Hematopoietic multipotent progenitor cell treated with erythropoietin and hydrocortisone succinate and interleukin-3 and kit ligand, for 17 days (in vitro differentiated cells): Measurements from ENCODE around the gene FYN.
"Not testable (repeated sequence)": the region's sequence is repeated elsewhere in the genome, so short reads cannot be mapped to it uniquely, and the experiment has no call there.

Source experiments
- DNase-seq: peaks from one replicate; pipeline ENCODE4 v3.0.0-alpha.2; 2015; ENCODE audit warnings: low spot score

Gene FYN

GRCh38 chr6:111706841-111707391 lies 166.3 kb downstream of the FYN start:
- no peak for DNase-seq

GRCh38 chr6:111703723-111704122 lies 169.5 kb downstream of the FYN start:
- no peak for DNase-seq

- no peak for DNase-seq
Measured at GRCh38 chr6:111702268-111702667, 171.0 kb downstream of the FYN start.

GRCh38 chr6:111701146-111701545 lies 172.1 kb downstream of the FYN start:
- DNase-seq: no peak

- DNase-seq: no peak
Measured at GRCh38 chr6:111700135-111700690, 173.0 kb downstream of the FYN start.

- no peak for DNase-seq
Measured at GRCh38 chr6:111699123-111699522, 174.1 kb downstream of the FYN start.

- no peak for DNase-seq
Measured at GRCh38 chr6:111696814-111697213, 176.4 kb downstream of the FYN start.

- DNase-seq: no peak
Measured at GRCh38 chr6:111692327-111693164, 180.7 kb downstream of the FYN start.

GRCh38 chr6:111691345-111692225 lies 181.7 kb downstream of the FYN start:
- DNase-seq: no peak

- no peak for DNase-seq
Measured at GRCh38 chr6:111689946-111690345, 183.3 kb downstream of the FYN start.

- DNase-seq: no peak
Measured at GRCh38 chr6:111689419-111689818, 183.8 kb downstream of the FYN start.

GRCh38 chr6:111688331-111688730 lies 184.9 kb downstream of the FYN start:
- DNase-seq: no peak

GRCh38 chr6:111687652-111688051 lies 185.6 kb downstream of the FYN start:
- peak; percentile 38 for DNase-seq

- DNase-seq: no peak
Measured at GRCh38 chr6:111686932-111687266, 186.4 kb downstream of the FYN start.

- DNase-seq: no peak
Measured at GRCh38 chr6:111686249-111686931, 186.9 kb downstream of the FYN start.

GRCh38 chr6:111685526-111685925 lies 187.7 kb downstream of the FYN start:
- no peak for DNase-seq

- DNase-seq: no peak
Measured at GRCh38 chr6:111685058-111685457, 188.2 kb downstream of the FYN start.

- DNase-seq: no peak
Measured at GRCh38 chr6:111683749-111684267, 189.4 kb downstream of the FYN start.

- DNase-seq: no peak
Measured at GRCh38 chr6:111683157-111683556, 190.1 kb downstream of the FYN start.

GRCh38 chr6:111681860-111682259 lies 191.4 kb downstream of the FYN start:
- no peak for DNase-seq

GRCh38 chr6:111680811-111681609 lies 192.2 kb downstream of the FYN start:
- DNase-seq: not testable (repeated sequence)
